IPS-18c (cell line): ENCODE data around the gene POLR1E.
A peak's percentile ranks its signal among the peaks of the same experiment; 100 is the strongest.
"Not testable (repeated sequence)": the region's sequence is repeated elsewhere in the genome, so short reads cannot be mapped to it uniquely, and the experiment has no call there.

Experiments used
- H3K4me3 ChIP-seq: 2 replicates; pipeline ENCODE4 v1.7.0; 2013; ENCODE audit warnings: low read depth, mild to moderate bottlenecking, low read length, moderate library complexity; ENCODE audit not compliant: insufficient read depth
- H3K9me3 ChIP-seq: one replicate; pipeline ENCODE4 v1.6.1; 2013; ENCODE audit warnings: mild to moderate bottlenecking, low read length, moderate library complexity; ENCODE audit not compliant: control insufficient read depth, insufficient read depth

POLR1E gene

GRCh38 chr9:37455884-37456647 lies 29.7 kb upstream of the POLR1E start:
- no peaks in the 10 kb centered on the region for H3K9me3 ChIP-seq
- no peak overlapping the region for H3K4me3 ChIP-seq

- Histone ChIP-seq H3K4me3 (no peak overlapping the region), H3K9me3 (no peaks in the 10 kb centered on the region)
These were observed 28.9 kb upstream of the POLR1E start for GRCh38 chr9:37456817-37457216.

GRCh38 chr9:37464006-37464405 lies 21.7 kb upstream of the POLR1E start:
- peak overlapping the region; percentile 59 for H3K4me3 ChIP-seq
- H3K9me3 ChIP-seq, result no peaks in the 10 kb centered on the region

DNA sequence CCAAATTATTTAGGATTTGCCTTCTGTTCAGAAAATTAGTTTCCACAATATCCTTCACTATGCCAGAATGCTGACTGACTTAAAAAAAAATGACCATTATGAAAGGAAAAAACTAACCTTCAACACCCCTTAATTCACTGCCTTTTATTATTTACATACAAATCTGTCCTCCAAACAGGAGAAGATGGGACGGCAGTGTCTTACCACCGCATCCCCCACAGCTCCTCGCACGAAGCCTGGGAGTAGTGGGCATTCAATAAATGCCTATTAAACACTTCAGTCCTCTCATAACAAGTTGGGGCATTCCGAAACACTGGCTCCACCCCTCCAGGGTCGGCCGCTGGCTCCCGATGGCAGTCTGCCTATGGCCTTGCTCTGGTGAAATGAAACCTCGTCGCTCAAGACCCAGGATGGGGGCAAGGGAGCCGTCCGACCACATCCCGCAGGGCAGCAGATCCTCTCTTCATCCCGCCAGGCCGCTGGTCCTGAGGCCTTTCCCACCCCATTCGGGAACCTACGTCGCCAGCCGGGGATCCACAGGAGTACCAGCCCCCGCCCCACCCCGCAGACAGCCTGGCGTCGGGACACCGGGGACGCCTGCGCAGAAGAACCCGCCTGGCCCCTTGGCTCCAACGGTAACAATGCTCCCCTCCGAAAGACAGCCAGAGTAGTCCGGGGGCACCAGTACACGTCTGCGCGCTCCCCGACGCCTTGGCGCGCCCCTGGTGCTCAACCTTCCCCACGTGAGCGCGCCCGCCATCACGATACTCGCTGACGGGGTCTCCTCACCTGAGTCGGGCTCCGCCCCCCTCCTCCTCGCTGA lies 21.1 kb upstream of the POLR1E start:
- Histone ChIP-seq H3K4me3 (peak overlapping the region; percentile 59), H3K9me3 (no peaks in the 10 kb centered on the region)

DNA sequence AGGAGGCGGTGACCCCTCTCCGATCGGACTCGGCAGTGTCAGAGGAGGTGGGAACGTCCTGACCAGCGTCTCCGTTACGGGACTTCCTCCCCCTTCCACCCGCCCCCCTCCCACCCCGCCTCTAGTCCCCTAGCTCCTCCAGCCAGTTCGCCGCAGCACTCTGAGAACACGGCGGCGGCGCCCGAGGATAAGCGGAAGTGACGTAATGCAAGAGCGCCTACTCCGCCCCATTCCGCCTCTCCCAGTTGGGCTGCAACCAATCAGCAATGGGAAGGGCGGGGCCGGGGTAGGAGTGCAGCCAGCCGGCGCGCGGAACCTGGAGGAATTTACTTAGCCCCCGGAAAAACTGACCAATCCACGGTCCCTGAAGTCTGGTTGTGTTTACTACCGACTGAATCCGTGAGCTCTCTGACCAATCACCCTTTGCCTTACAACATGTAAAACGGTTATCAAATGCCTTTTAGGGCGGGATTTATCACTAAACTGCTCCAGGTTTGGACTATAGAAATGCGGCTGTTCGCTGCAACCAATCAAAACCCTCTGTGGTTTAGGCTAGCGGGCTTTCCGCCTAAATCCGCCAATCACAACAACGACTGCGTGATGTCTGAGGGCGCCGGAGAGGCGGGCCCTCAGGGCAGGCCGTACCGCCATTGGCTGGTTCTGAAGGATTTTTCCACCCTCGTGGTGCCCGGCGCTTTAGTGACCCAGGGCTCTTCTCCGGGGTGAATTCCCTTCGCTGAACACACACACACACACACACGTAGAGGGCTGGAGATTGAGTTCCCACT lies 20.3 kb upstream of the POLR1E start, which contains the start of gene ZBTB5:
Gene ZBTB5 (minus strand): TSS at position 202 of the 788 bp plus-strand sequence. CDS start 22,899 bp downstream, outside the sequence.
- H3K4me3 ChIP-seq, result peak within 1 kb of the TSS; percentile 59
- no peaks in the 10 kb centered on the region for H3K9me3 ChIP-seq

DNA sequence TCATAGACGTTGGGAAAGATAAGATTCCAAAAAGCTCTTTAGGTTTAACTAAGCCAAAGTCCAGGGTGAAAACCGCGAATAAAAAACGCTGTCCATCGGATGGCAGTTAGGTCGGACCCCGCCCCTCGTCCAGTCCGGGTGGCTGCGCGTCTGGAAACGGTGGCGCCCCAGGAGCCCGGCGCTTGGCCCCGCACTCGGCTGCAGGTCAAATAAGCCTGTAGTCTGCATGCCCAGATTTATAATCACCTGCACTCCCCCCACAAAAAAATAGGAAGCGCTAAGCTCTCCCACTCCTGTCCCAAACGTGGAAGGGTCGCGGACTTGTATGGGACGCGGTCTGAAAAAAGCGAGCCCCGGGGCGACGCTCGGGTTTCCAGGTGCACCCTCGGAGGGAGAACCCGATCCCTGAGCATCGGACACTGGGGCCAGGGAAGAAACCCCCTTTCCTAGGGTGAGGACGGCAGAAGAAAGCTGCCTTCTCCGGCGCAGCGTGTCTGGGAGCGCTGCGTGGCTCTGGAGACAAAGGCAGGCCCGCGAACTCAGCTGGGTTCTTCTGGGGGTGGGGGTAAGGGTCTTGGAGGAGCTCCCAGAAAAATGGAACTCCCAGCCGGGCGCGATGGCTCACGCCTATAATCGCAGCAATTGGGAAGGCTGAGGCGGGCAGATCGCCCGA lies 19.6 kb upstream of the POLR1E start:
- peak overlapping the region; percentile 59 for H3K4me3 ChIP-seq
- no peaks in the 10 kb centered on the region for H3K9me3 ChIP-seq

- not testable (repeated sequence) for H3K9me3 ChIP-seq, H3K4me3 ChIP-seq
These were observed 18.2 kb upstream of the POLR1E start for GRCh38 chr9:37467530-37467929.

DNA sequence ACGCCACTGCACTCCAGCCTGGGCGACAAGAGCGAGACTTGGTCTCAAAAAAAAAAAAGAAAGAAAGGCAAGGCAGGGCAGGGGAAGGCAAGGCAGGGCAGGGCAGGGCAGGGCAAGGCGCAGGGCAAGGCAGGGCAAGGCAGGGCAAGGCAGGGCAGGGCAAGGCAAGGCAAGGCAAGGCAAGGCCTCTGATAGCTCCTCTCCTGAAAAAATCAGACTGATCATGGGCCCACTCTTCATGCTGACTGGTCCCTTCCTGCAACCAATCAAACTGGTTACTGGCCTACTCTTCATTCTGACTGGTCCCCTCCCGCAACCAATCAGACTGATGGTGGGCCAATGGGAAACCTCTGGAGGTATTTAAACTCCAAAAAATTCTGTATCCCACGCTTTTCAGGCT lies 17.1 kb upstream of the POLR1E start:
- no peak overlapping the region for H3K4me3 ChIP-seq
- H3K9me3 ChIP-seq, result no peaks in the 10 kb centered on the region

DNA sequence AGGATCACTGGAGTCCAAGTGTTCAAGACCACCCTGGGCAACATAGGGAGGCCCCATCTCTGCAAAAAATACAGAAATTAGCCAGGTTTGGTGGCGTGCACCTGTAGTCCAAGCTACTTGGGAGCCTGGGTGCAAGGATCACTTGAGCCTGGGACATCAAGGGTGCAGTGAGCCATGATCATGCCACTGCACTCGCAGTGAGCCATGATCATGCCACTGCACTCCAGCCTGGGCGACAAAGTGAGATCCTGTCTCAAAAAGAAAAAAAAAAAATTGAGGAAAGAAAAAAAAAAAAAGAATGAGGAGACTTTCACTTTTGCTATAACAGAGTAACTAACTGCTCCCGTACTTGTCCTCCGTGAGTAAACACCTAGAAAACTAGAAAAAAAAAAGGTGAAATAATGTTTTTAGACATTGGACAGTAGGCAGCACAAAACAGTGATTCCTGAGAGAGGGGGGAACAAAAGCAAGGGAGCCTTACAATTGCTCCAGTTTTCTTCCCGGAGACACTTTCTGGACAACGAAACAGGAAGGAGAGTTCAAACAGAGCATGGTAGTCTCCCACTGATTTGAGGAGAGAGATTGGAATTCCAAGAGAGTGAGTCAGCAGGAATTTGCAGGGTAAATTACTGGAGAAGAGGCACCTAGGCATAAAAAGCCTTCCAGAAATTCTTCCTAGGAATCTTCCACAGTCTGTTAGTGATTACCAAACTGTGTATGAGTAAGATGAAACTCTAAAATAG lies 13.6 kb upstream of the POLR1E start:
- no peak overlapping the region for H3K4me3 ChIP-seq

GRCh38 chr9:37473982-37474381 lies 11.8 kb upstream of the POLR1E start:
- not testable (repeated sequence) for H3K9me3 ChIP-seq, H3K4me3 ChIP-seq

More for the DNA sequence above, 13.6 kb upstream of the POLR1E start:
- H3K9me3 ChIP-seq, result no peaks in the 10 kb centered on the region

- Histone ChIP-seq H3K4me3 (no peak overlapping the region), H3K9me3 (no peaks in the 10 kb centered on the region)
These were observed 11.3 kb upstream of the POLR1E start for GRCh38 chr9:37474438-37474837.

DNA sequence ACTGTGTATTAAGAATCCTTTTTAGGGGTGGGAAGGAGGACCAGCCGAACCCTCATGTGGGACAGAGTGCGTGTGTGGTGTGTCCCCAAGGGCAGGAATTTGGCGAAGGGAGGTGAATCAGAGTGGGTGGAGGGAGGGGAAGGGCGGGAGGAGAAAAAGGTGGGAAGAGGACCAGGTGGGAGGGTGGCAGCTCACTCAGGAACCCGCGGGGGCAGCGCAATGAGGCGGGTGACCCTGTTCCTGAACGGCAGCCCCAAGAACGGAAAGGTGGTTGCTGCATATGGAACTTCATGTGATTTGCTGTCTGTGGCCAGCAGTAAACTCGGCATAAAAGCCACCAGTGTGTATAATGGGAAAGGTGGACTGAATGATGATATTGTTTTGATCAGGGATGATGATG lies 8.8 kb upstream of the POLR1E start:
- Histone ChIP-seq H3K9me3 (no peaks in the 10 kb centered on the region), H3K4me3 (no peak overlapping the region)

- H3K9me3 ChIP-seq, H3K4me3 ChIP-seq: not testable (repeated sequence)
These were observed 8.3 kb upstream of the POLR1E start for GRCh38 chr9:37477443-37477842.

GRCh38 chr9:37477987-37478619 lies 7.6 kb upstream of the POLR1E start:
- not testable (repeated sequence) for H3K9me3 ChIP-seq, H3K4me3 ChIP-seq

DNA sequence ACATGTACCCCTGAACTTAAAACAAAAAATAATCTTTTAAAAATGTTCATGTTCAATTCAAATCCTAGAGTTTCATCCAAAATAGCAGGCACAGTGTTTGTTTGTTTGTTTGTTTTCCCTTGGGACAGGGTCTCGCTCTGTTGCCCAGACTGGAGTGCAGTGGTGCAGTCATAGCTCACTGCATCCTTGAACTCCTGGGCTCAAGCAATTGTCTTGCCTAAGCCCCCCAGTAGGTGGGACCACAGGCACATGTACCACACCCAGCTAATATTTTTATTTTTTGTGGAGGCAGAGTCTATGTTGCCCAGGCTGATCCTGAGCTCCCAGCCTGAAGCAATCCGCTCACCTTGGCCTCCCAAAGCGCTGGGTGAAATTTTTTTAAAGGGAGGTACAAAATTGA lies 5.0 kb upstream of the POLR1E start:
- Histone ChIP-seq H3K9me3 (no peaks in the 10 kb centered on the region), H3K4me3 (no peak overlapping the region)

- Histone ChIP-seq H3K9me3 (peaks cover 2% of the 10 kb centered on the region), H3K4me3 (peak overlapping the region; percentile 72)
These were observed 488 bp downstream of the POLR1E start for GRCh38 chr9:37486256-37486615.
